ENCODE measurements around the gene SEMA4A.

DNA sequence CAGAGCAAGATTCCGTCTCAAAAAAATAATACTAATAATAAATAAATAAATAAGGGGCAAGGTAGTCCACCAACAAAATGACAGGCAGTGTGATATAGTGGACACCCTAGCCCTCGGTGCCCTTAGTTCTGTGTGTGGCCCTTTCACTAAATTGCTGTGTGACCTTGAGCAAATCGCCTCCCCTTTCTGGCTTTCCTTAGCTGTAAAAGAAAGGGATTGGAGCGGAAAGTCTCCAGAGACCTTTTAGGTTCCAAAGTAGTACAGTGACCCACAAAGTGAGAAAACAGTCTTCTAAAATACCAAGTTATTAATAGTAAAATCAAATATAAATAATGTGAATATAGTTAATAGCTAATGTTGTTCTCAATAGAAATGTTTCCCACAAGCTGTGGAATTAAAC, 31.3 kb upstream of the SEMA4A start:
- TF ChIP-seq POLR2A (IDR thresholded peaks at IDR 0.05; ENCODE audit: low read depth, low read length) (no peak), POLR2AphosphoS5 (IDR thresholded peaks at IDR 0.05; ENCODE audit: low read depth, low read length) (no peak)
